Prostate gland (tissue), 2 donors: ENCODE data around the gene PRDM16. TPM values are rescaled to one million over a fixed set of nuclear protein-coding genes. Genes with fewer than 3 reads are reported as not detected.

ENCODE experiments used
- DNase-seq: peaks from one replicate; pipeline ENCODE4 v3.0.0-alpha.2; 2019; ENCODE audit warnings: low spot score
- H3K27ac ChIP-seq, 2 donors: fragments of 200-600 bp; sonication (generic); 2 replicates each; pipeline ENCODE4 v1.5.1; 2017 to 2019
- H3K27me3 ChIP-seq: fragments of 200-600 bp; sonication (generic); replicated peaks from 2 replicates; pipeline ENCODE4 v1.5.1; 2019; ENCODE audit not compliant: insufficient read depth
- H3K36me3 ChIP-seq, 2 donors: fragments of 200-600 bp; sonication (generic); 1 replicate in 1 of 2; 2 replicates in 1 of 2; pipeline versions ENCODE4 v1.5.1 to v1.8.1; 2017 to 2019
- H3K4me1 ChIP-seq: fragments of 200-600 bp; sonication (generic); replicated peaks from 2 replicates; pipeline ENCODE4 v1.5.1; 2019
- H3K4me3 ChIP-seq, 2 donors: fragments of 200-600 bp; sonication (generic); 2 replicates each; pipeline ENCODE4 v1.5.1; 2017 to 2019
- H3K9me3 ChIP-seq: fragments of 200-600 bp; sonication (generic); 2 replicates; pipeline ENCODE4 v1.5.1; 2017
- CTCF ChIP-seq, 4 experiments: fragments of 200-600 bp in 2 of 4; fragments of 450-650 bp in 2 of 4; sonication (generic) in 2 of 4; IDR thresholded peaks; 1 replicate in 3 of 4; 2 replicates in 1 of 4; pipeline ENCODE4 v1.5.1; 2016 to 2019; ENCODE audit warnings: antibody characterized with exemption in 4 of 4, mild to moderate bottlenecking in 2 of 4, moderate library complexity in 2 of 4
- POLR2A ChIP-seq: fragments of 450-650 bp; IDR thresholded peaks from one replicate; pipeline ENCODE4 v1.6.1; 2016; ENCODE audit warnings: antibody characterized with exemption, mild to moderate bottlenecking
- POLR2AphosphoS5 ChIP-seq: sonication (generic); formaldehyde crosslinking; IDR thresholded peaks from one replicate; pipeline ENCODE4 v1.6.1; 2017; ENCODE audit warnings: antibody characterized with exemption
- WGBS: methylation state at CpG from one replicate; pipeline ENCODE4 v1.1.5; 2018; 5-methylcytosine and 5-hydroxymethylcytosine counted together
- intact Hi-C: fragments of 100-400 bp; cut with DNase I; formaldehyde crosslinking; loops from one replicate; pipeline ENCODE4 v1.14.2; 2022
- total RNA-seq, 2 donors: library from RNA; depleted of rRNA; stranded (reverse); fragments of >200 nt; gene quantifications; one replicate each; pipeline ENCODE4 v1.1.0, GENCODE V29; 2016

PRDM16 gene
- total RNA-seq, 2 donors from 2014 or later = 0.23 to 6.5 TPM

- H3K27me3 ChIP-seq = no peaks in the 10 kb centered on the region
- no peaks in the 10 kb centered on the region for H3K9me3 ChIP-seq
- no peak overlapping the region for H3K27ac ChIP-seq
- no peaks in the 10 kb centered on the region for H3K4me1 ChIP-seq
- WGBS = 87% methylated on average over 8 of the region's 8 CpGs
- no peak for DNase-seq
- no peaks in the 10 kb centered on the region for H3K36me3 ChIP-seq
- intact Hi-C loops = no loop called here
- TF ChIP-seq POLR2A = no peak
- no peak overlapping the region for H3K4me3 ChIP-seq
Observed at GRCh38 chr1:3106216-3106615, 37.2 kb downstream of the PRDM16 start.

- intact Hi-C loops = no loop called here
- no peaks in the 10 kb centered on the region for H3K36me3 ChIP-seq
- no peaks in the 10 kb centered on the region for H3K27me3 ChIP-seq
- no peaks in the 10 kb centered on the region for H3K4me1 ChIP-seq
- WGBS = 76% methylated on average over 7 of the region's 7 CpGs
- no peak for DNase-seq
- no peaks in the 10 kb centered on the region for H3K9me3 ChIP-seq
- no peak overlapping the region for H3K27ac ChIP-seq
- TF ChIP-seq CTCF (IDR thresholded peaks at IDR 0.05) (no peak), POLR2AphosphoS5 (no peak), POLR2A (no peak)
- no peak overlapping the region for H3K4me3 ChIP-seq
Observed at GRCh38 chr1:3107201-3107600, 38.2 kb downstream of the PRDM16 start.

DNA sequence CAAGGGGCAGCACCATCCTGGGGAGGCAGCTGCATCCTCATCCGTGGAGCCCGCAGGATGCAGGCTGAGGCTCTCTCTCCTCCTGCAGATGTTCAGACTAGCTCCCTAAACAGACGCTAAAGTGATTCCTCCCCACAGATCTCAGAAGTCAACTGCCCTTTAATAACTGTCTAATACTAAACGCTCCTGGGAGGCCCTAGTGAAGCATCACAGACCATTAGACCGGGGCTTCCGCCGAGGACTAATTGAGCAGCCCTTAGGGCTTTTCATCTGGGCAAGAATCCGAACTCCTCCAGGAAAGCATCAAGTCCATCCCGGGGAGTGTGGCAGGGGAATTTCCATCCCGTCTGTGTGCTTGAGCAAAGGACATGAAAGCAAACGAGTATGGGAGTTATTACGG lies 40.4 kb downstream of the PRDM16 start:
- 44% methylated on average over 12 of the region's 12 CpGs for WGBS
- no peaks in the 10 kb centered on the region for H3K36me3 ChIP-seq
- H3K27me3 ChIP-seq = no peaks in the 10 kb centered on the region
- TF ChIP-seq POLR2A (no peak), CTCF (IDR thresholded peaks at IDR 0.05) (no peak), POLR2AphosphoS5 (no peak)
- H3K4me3 ChIP-seq = no peak overlapping the region
- intact Hi-C loops = no loop called here
- H3K27ac ChIP-seq = no peak overlapping the region
- no peaks in the 10 kb centered on the region for H3K4me1 ChIP-seq
- no peak for DNase-seq
- no peaks in the 10 kb centered on the region for H3K9me3 ChIP-seq

- Histone ChIP-seq H3K4me1 (no peaks in the 10 kb centered on the region), H3K9me3 (no peaks in the 10 kb centered on the region), H3K27me3 (no peaks in the 10 kb centered on the region), H3K27ac (no peak overlapping the region), H3K36me3 (no peaks in the 10 kb centered on the region), H3K4me3 (no peak overlapping the region)
- intact Hi-C loops = no loop called here
- DNase-seq = no peak
- no peak for TF ChIP-seq POLR2A
- TF ChIP-seq CTCF (IDR thresholded peaks at IDR 0.05) = no peak
- TF ChIP-seq POLR2AphosphoS5 = no peak
- 57% methylated on average over 36 of the region's 36 CpGs for WGBS
Observed at GRCh38 chr1:3111348-3112021, 42.5 kb downstream of the PRDM16 start.

DNA sequence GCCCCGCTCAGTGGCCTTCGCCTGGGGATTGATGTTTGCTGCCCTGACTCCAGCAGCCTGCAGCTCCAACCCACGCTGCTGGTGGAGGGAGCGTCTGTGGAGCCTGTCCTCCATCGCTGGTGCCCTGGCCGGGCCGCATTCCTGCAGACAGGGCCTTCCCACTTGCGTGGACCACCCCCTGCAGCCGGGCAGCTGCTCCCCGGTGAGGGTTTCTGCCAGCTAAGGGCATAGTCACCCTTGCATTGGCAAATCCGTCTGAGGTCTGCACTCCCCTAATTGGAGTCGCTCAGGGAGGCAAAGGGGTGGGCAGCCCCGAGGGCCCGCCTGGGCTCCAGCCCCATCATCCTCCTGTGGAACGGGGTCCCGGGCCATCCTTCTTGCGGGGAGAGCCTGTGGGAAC lies 43.5 kb downstream of the PRDM16 start:
- intact Hi-C loops = no loop called here
- Histone ChIP-seq H3K9me3 (no peaks in the 10 kb centered on the region), H3K4me1 (no peaks in the 10 kb centered on the region), H3K4me3 (no peak overlapping the region), H3K27me3 (no peaks in the 10 kb centered on the region), H3K36me3 (no peaks in the 10 kb centered on the region), H3K27ac (no peak overlapping the region)
- TF ChIP-seq CTCF (IDR thresholded peaks at IDR 0.05) (no peak), POLR2AphosphoS5 (no peak), POLR2A (no peak)
- 83% methylated on average over 15 of the region's 17 CpGs for WGBS
- DNase-seq = no peak
